GM23248 (cell line): ENCODE data around the gene PPM1H. TPM values are rescaled to one million over a fixed set of nuclear protein-coding genes. Genes with fewer than 3 reads are reported as not detected.

Experiments
- DNase-seq: peaks from one replicate; pipeline ENCODE4 v3.0.0-alpha.2; 2015
- H2AFZ ChIP-seq: fragments of 200-600 bp; sonication (generic); 2 replicates; pipeline ENCODE4 v1.6.1; 2016; ENCODE audit warnings: antibody characterized with exemption
- H3F3A ChIP-seq: fragments of 200-600 bp; sonication (generic); 2 replicates; pipeline ENCODE4 v1.6.1; 2016; ENCODE audit warnings: mild to moderate bottlenecking, antibody characterized with exemption, mixed run types; ENCODE audit not compliant: insufficient read depth
- H3K27ac ChIP-seq: fragments of 200-600 bp; sonication (generic); 2 replicates; pipeline ENCODE4 v1.5.1; 2016; ENCODE audit warnings: mild to moderate bottlenecking
- H3K27me3 ChIP-seq: fragments of 200-600 bp; sonication (generic); replicated peaks from 2 replicates; pipeline ENCODE4 v1.6.1; 2016; ENCODE audit warnings: mild to moderate bottlenecking; ENCODE audit not compliant: insufficient read depth
- H3K36me3 ChIP-seq: fragments of 200-600 bp; sonication (generic); 2 replicates; pipeline ENCODE4 v1.6.1; 2016; ENCODE audit warnings: low read depth, mild to moderate bottlenecking
- H3K4me1 ChIP-seq: fragments of 200-600 bp; sonication (generic); 2 replicates; pipeline ENCODE4 v1.6.1; 2016; ENCODE audit warnings: mild to moderate bottlenecking; ENCODE audit not compliant: insufficient read depth
- H3K4me2 ChIP-seq: fragments of 200-600 bp; sonication (generic); one replicate; pipeline ENCODE4 v1.6.1; 2016; ENCODE audit warnings: mild to moderate bottlenecking; ENCODE audit not compliant: unreplicated experiment
- H3K4me3 ChIP-seq: fragments of 200-600 bp; sonication (generic); 2 replicates; pipeline ENCODE4 v1.5.1; 2016; ENCODE audit warnings: mild to moderate bottlenecking
- H3K79me2 ChIP-seq: fragments of 200-600 bp; sonication (generic); 2 replicates; pipeline ENCODE4 v1.6.1; 2016; ENCODE audit warnings: mild to moderate bottlenecking; ENCODE audit not compliant: insufficient read depth
- H3K9ac ChIP-seq: fragments of 200-600 bp; sonication (generic); 2 replicates; pipeline ENCODE4 v1.6.1; 2016; ENCODE audit warnings: mild to moderate bottlenecking
- H3K9me2 ChIP-seq: fragments of 200-600 bp; sonication (generic); 2 replicates; pipeline ENCODE4 v1.6.1; 2016; ENCODE audit warnings: mixed run types, mild to moderate bottlenecking, moderate library complexity; ENCODE audit not compliant: insufficient read depth
- H3K9me3 ChIP-seq: fragments of 200-600 bp; sonication (generic); one replicate; pipeline ENCODE4 v1.6.1; 2017; ENCODE audit warnings: low read depth
- H4K20me1 ChIP-seq: fragments of 200-600 bp; sonication (generic); 2 replicates; pipeline ENCODE4 v1.6.0; 2016; ENCODE audit not compliant: insufficient read depth
- EZH2 ChIP-seq: fragments of 200-600 bp; sonication (generic); IDR thresholded peaks from 2 replicates; pipeline ENCODE4 v1.6.1; 2018; ENCODE audit warnings: antibody characterized with exemption, mild to moderate bottlenecking; ENCODE audit not compliant: insufficient read depth, poor library complexity, severe bottlenecking
- EZH2phosphoT487 ChIP-seq: fragments of 200-600 bp; sonication (generic); IDR thresholded peaks from 2 replicates; pipeline ENCODE4 v1.6.1; 2018; ENCODE audit warnings: antibody characterized with exemption, moderate library complexity, mild to moderate bottlenecking, low read depth; ENCODE audit not compliant: insufficient read depth
- WGBS, 2 experiments: methylation state at CpG; one replicate each; pipeline ENCODE4 v1.1.6; 2015 to 2017; ENCODE audit warnings: low lambda C conversion rate in 2 of 2, low coverage in 1 of 2; ENCODE audit errors: missing lambda C conversion rate in 2 of 2; 5-methylcytosine and 5-hydroxymethylcytosine counted together
- in situ Hi-C: fragments of 300-500 bp; cut with MboI; formaldehyde crosslinking; loops from 2 replicates; pipeline ENCODE4 v1.15.0; 2020
- polyA plus RNA-seq: library from polyadenylated mRNA; unstranded; fragments of >200 nt; fragmentation: Nextera tagmentation; extraction: Ambion mirVana; gene quantifications from 2 replicates; pipeline ENCODE4 v1.2.1, GENCODE V29; 2016
- total RNA-seq: library from RNA; depleted of rRNA; stranded (reverse); fragments of >200 nt; shearing (Covaris generic); gene quantifications from 2 replicates; pipeline ENCODE4 v1.2.3, GENCODE V29; 2014

Gene PPM1H
- total and polyA plus RNA-seq, 2 experiments from 2014 or later = 0.13 to 1.2 TPM

- no peak for DNase-seq
- H3K9ac ChIP-seq = no peak overlapping the region
- no peaks in the 10 kb centered on the region for H3K79me2 ChIP-seq
- no peak overlapping the region for H3K27ac ChIP-seq
- in situ Hi-C loops = no loop called here
- TF ChIP-seq EZH2phosphoT487 (no peak), EZH2 (no peak)
- H3K4me3 ChIP-seq = no peak overlapping the region
- H3K4me2 ChIP-seq = no peak overlapping the region
- no peak overlapping the region for H2AFZ ChIP-seq
- H3F3A ChIP-seq = no peaks in the 10 kb centered on the region
- H3K27me3 ChIP-seq = no peaks in the 10 kb centered on the region
- H3K9me3 ChIP-seq = no peaks in the 10 kb centered on the region
- H4K20me1 ChIP-seq = no peaks in the 10 kb centered on the region
- H3K36me3 ChIP-seq = no peaks in the 10 kb centered on the region
- no peaks in the 10 kb centered on the region for H3K9me2 ChIP-seq
- H3K4me1 ChIP-seq = peaks cover 15% of the 10 kb centered on the region
- 87 to 92% methylated on average over 5 of the region's 5 CpGs for WGBS, 2 experiments
Observed at GRCh38 chr12:62716866-62717525, 218.0 kb downstream of the PPM1H start.

- no peaks in the 10 kb centered on the region for H3K36me3 ChIP-seq
- peaks cover 11% of the 10 kb centered on the region for H3K4me1 ChIP-seq
- in situ Hi-C loops = no loop called here
Observed at GRCh38 chr12:62716037-62716436, 218.9 kb downstream of the PPM1H start.

GRCh38 chr12:62714774-62715721 lies 219.9 kb downstream of the PPM1H start:
- peaks cover 1% of the 10 kb centered on the region for H3K4me1 ChIP-seq
- TF ChIP-seq EZH2phosphoT487 = no peak
- TF ChIP-seq EZH2 = no peak
- H3K9ac ChIP-seq = no peak overlapping the region
- in situ Hi-C loops = no loop called here
- H3K27me3 ChIP-seq = no peaks in the 10 kb centered on the region
- no peaks in the 10 kb centered on the region for H3K9me3 ChIP-seq
- no peak overlapping the region for H3K27ac ChIP-seq
- no peaks in the 10 kb centered on the region for H3K79me2 ChIP-seq
- no peaks in the 10 kb centered on the region for H3F3A ChIP-seq
- H3K36me3 ChIP-seq = no peaks in the 10 kb centered on the region
- H3K4me2 ChIP-seq = no peak overlapping the region
- 69 to 74% methylated on average over 14 of the region's 14 CpGs for WGBS, 2 experiments
- DNase-seq = no peak
- no peak overlapping the region for H3K4me3 ChIP-seq
- H2AFZ ChIP-seq = no peak overlapping the region
- H4K20me1 ChIP-seq = no peaks in the 10 kb centered on the region
- H3K9me2 ChIP-seq = no peaks in the 10 kb centered on the region

More at GRCh38 chr12:62716037-62716436, 218.9 kb downstream of the PPM1H start:
- Histone ChIP-seq H3K27ac (no peak overlapping the region), H4K20me1 (no peaks in the 10 kb centered on the region), H2AFZ (no peak overlapping the region), H3K9me3 (no peaks in the 10 kb centered on the region), H3K27me3 (no peaks in the 10 kb centered on the region), H3K9ac (no peak overlapping the region), H3F3A (no peaks in the 10 kb centered on the region), H3K79me2 (no peaks in the 10 kb centered on the region), H3K4me3 (no peak overlapping the region), H3K4me2 (no peak overlapping the region), H3K9me2 (no peaks in the 10 kb centered on the region)
- WGBS, 2 experiments = 97 to 100% methylated on average over 3 of the region's 3 CpGs
- TF ChIP-seq EZH2phosphoT487 (no peak), EZH2 (no peak)
- DNase-seq = no peak

- no peak overlapping the region for H3K27ac ChIP-seq
- WGBS, 2 experiments = 70 to 72% methylated on average over 8 of the region's 8 CpGs
- no peaks in the 10 kb centered on the region; the same call in 1 of the 2 replicates for H3K4me1 ChIP-seq
- no peaks in the 10 kb centered on the region for H3K9me2 ChIP-seq
- no peak overlapping the region for H3K4me3 ChIP-seq
- H4K20me1 ChIP-seq = no peaks in the 10 kb centered on the region
- in situ Hi-C loops = no loop called here
- H3F3A ChIP-seq = no peaks in the 10 kb centered on the region
- H3K79me2 ChIP-seq = no peaks in the 10 kb centered on the region
- no peak overlapping the region for H3K4me2 ChIP-seq
- H3K36me3 ChIP-seq = no peaks in the 10 kb centered on the region
- no peak overlapping the region for H2AFZ ChIP-seq
- DNase-seq = no peak
- no peaks in the 10 kb centered on the region for H3K9me3 ChIP-seq
- no peak overlapping the region for H3K9ac ChIP-seq
- TF ChIP-seq EZH2phosphoT487 (no peak), EZH2 (no peak)
- H3K27me3 ChIP-seq = no peaks in the 10 kb centered on the region
Observed at GRCh38 chr12:62714181-62714773, 220.7 kb downstream of the PPM1H start.
